B cell (primary cell): ENCODE measurements around the gene HDLBP. TPM values are rescaled to one million over a fixed set of nuclear protein-coding genes. Genes with fewer than 3 reads are reported as not detected.

Experiments used
- ATAC-seq: fragments of 200-7000 bp; cut with Tn5 transposase; one replicate; pipeline ENCODE4 v1.10.0; 2021; ENCODE audit warnings: low read depth, mild to moderate bottlenecking, moderate number of reproducible peaks, moderate library complexity
- CTCF ChIA-PET: fragments of 350-600 bp; sonication (Branson Sonifier 250); formaldehyde crosslinking; loops from one replicate; lab custom pipeline; 2021; ENCODE audit warnings: antibody characterized with exemption, inconsistent platforms; lab: Charles Lee
- POLR2A ChIA-PET: fragments of 350-600 bp; sonication (Branson Sonifier 250); formaldehyde crosslinking; loops from one replicate; lab custom pipeline; 2021; ENCODE audit warnings: antibody characterized with exemption; lab: Charles Lee
- DNase-seq: peaks from one replicate; pipeline ENCODE4 v3.0.0; 2013
- H2AFZ ChIP-seq: 2 replicates; pipeline ENCODE4 v1.6.1; 2012; ENCODE audit warnings: mild to moderate bottlenecking, low read depth, low read length; ENCODE audit not compliant: insufficient read depth, poor library complexity, severe bottlenecking
- H3K27ac ChIP-seq, 2 donors: 1 replicate in 1 of 2; 2 replicates in 1 of 2; pipeline ENCODE4 v1.5.1; 2012 to 2013; ENCODE audit warnings: low read length in 2 of 2, mild to moderate bottlenecking in 2 of 2, moderate library complexity in 1 of 2
- H3K27me3 ChIP-seq, 4 experiments: fragments of 200-600 bp in 1 of 4; sonication (generic) in 1 of 4; replicated peaks in 1 of 4; 1 replicate in 2 of 4; 2 replicates in 2 of 4; pipeline versions ENCODE4 v1.6.1 to v1.7.0; 2013 to 2016; ENCODE audit warnings: low read length in 3 of 4, mild to moderate bottlenecking in 2 of 4, mixed read lengths in 1 of 4, moderate library complexity in 1 of 4; ENCODE audit not compliant: insufficient read depth in 4 of 4, control insufficient read depth in 3 of 4; ENCODE audit errors: control extremely low read depth in 1 of 4
- H3K36me3 ChIP-seq, 2 experiments: replicated peaks in 1 of 2; 1 replicate in 1 of 2; 2 replicates in 1 of 2; pipeline versions ENCODE4 v1.6.1 to v1.7.1; 2013; ENCODE audit warnings: low read length in 1 of 2; ENCODE audit not compliant: insufficient read depth in 2 of 2, control insufficient read depth in 1 of 2; ENCODE audit errors: control extremely low read depth in 1 of 2, extremely low read depth in 1 of 2
- H3K4me1 ChIP-seq, 2 donors: fragments of 200-600 bp in 1 of 2; sonication (generic) in 1 of 2; 1 replicate in 1 of 2; 2 replicates in 1 of 2; pipeline versions ENCODE4 v1.5.1 to v1.6.1; 2013 to 2017; ENCODE audit warnings: low read length in 2 of 2; ENCODE audit not compliant: control insufficient read depth in 2 of 2, insufficient read depth in 2 of 2
- H3K4me2 ChIP-seq: replicated peaks from 2 replicates; pipeline ENCODE3; 2012; ENCODE audit warnings: mild to moderate bottlenecking, low read depth, low read length; ENCODE audit not compliant: poor library complexity, severe bottlenecking
- H3K4me3 ChIP-seq, 5 experiments: fragments of 200-600 bp in 1 of 5; sonication (generic) in 1 of 5; 1 replicate in 3 of 5; 2 replicates in 2 of 5; pipeline versions ENCODE4 v1.5.1 to v1.7.0; 2011 to 2016; ENCODE audit warnings: low read length in 4 of 5, mild to moderate bottlenecking in 4 of 5, low read depth in 2 of 5, control low read depth in 1 of 5, moderate library complexity in 1 of 5; ENCODE audit not compliant: insufficient read depth in 1 of 5; ENCODE audit errors: control extremely low read depth in 1 of 5, extremely low read depth in 1 of 5
- H3K79me2 ChIP-seq: fragments of 200-600 bp; sonication (generic); one replicate; pipeline ENCODE4 v1.6.0; 2016; ENCODE audit warnings: low read length; ENCODE audit not compliant: control insufficient read depth, insufficient read depth
- H3K9ac ChIP-seq: fragments of 200-600 bp; sonication (generic); 2 replicates; pipeline ENCODE4 v1.6.1; 2017; ENCODE audit warnings: mild to moderate bottlenecking, low read length, moderate library complexity
- H3K9me3 ChIP-seq, 3 donors: one replicate each; pipeline versions ENCODE4 v1.6.1 to v1.7.1; 2013; ENCODE audit warnings: low read length in 2 of 3; ENCODE audit not compliant: control insufficient read depth in 2 of 3, insufficient read depth in 1 of 3; ENCODE audit errors: control extremely low read depth in 1 of 3
- H4K20me1 ChIP-seq: 2 replicates; pipeline ENCODE4 v1.6.0; 2012; ENCODE audit warnings: mild to moderate bottlenecking, low read length; ENCODE audit not compliant: insufficient read depth, control insufficient read depth, poor library complexity, severe bottlenecking
- H3K27ac Mint-ChIP-seq: one replicate; pipeline ENCODE4 v1.8.0; 2021; ENCODE audit warnings: mixed read lengths
- H3K27me3 Mint-ChIP-seq: one replicate; pipeline ENCODE4 v1.8.0; 2021; ENCODE audit warnings: mixed read lengths
- H3K4me1 Mint-ChIP-seq: one replicate; pipeline ENCODE4 v1.8.0; 2021; ENCODE audit warnings: mixed read lengths
- H3K4me3 Mint-ChIP-seq: one replicate; pipeline ENCODE4 v1.8.0; 2021; ENCODE audit warnings: mixed read lengths
- H3K9me3 Mint-ChIP-seq: one replicate; pipeline ENCODE4 v1.8.0; 2022; ENCODE audit warnings: mixed read lengths; ENCODE audit not compliant: insufficient read depth
- EZH2 ChIP-seq: IDR thresholded peaks from 2 replicates; pipeline ENCODE4 v1.6.1; 2012; ENCODE audit warnings: borderline replicate concordance, low read depth, mild to moderate bottlenecking, moderate library complexity, low read length; ENCODE audit not compliant: insufficient read depth, poor library complexity, severe bottlenecking
- WGBS: methylation state at CpG from one replicate; pipeline ENCODE4 v1.1.5; 2013; ENCODE audit warnings: missing lambda C conversion rate; ENCODE audit not compliant: insufficient coverage; 5-methylcytosine and 5-hydroxymethylcytosine counted together
- intact Hi-C: fragments of 100-400 bp; cut with micrococcal nuclease; formaldehyde crosslinking; loops from one replicate; pipeline ENCODE4 v1.10.0; 2022
- polyA plus RNA-seq: library from polyadenylated mRNA; depleted of rRNA; stranded (reverse); fragments of >200 nt; gene quantifications from 2 replicates; pipeline ENCODE4 v1.2.3, GENCODE V29; 2012
- total RNA-seq, 2 donors: library from RNA; stranded (reverse); fragments of 120-200 nt in 1 of 2; gene quantifications; 1 replicate in 1 of 2; 2 replicates in 1 of 2; pipeline versions ENCODE4 v1.2.3 to v1.2.4, GENCODE V29; 2013 to 2022
- TF ChIP-seq, protein P1 (sequence below): fragments of 200-600 bp; IDR thresholded peaks from one replicate; pipeline ENCODE4 v1.8.0; 2022; ENCODE audit warnings: antibody characterized with exemption, mild to moderate bottlenecking

HDLBP gene
- total and polyA plus RNA-seq, 2 donors (not counting 1 experiment from before 2014, with no cell fraction given): 55.1 to 127 TPM

DNA sequence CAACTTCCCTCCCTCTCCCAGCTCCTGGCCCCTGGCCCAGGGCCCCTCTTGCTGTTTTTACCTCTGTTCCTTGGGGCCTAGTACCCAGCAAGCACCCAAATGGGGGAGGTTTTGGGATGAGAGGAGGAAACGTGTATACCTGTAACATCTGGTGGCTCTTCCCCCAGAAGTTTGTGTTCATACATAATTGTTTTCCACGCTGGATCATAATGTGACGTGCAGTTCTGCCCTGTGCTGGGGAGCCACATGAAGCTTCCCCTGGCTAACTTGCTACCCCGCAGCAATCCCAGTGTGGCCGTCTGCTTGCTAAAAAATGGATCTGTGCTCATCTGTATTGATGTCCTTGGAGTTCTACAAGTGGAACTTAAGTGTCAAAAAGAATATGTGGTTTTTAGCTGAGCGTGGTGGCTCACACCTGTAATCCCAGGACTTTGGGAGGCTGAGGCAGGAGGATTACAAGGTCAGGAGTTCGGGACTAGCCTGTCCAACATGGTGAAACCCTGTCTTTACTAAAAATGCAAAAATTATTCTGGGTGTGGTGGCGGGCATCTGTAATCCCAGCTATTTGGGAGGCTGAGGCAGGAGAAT is 90.5 kb downstream of the HDLBP start:
- DNase-seq: no peak
- no peaks in the 10 kb centered on the region for H3K79me2 ChIP-seq
- Mint-ChIP-seq H3K27ac (no peak overlapping the region), H3K4me3 (no peak overlapping the region), H3K27me3 (no peaks in the 10 kb centered on the region), H3K9me3 (no peaks in the 10 kb centered on the region), H3K4me1 (peaks cover 2% of the 10 kb centered on the region)
- 94% methylated on average over 8 of the region's 8 CpGs for WGBS
- H3K9ac ChIP-seq: no peak overlapping the region
- no peaks in the 10 kb centered on the region for H3K4me1 ChIP-seq
- H3K36me3 ChIP-seq: peaks cover 2 to 18% of the 10 kb centered on the region in 2 experiments
- ATAC-seq: no peak
- H3K9me3 ChIP-seq: no peaks in the 10 kb centered on the region
- H3K4me3 ChIP-seq: no peak overlapping the region
- ChIA-PET CTCF (no interaction called here), POLR2A (no interaction called here)
- H3K4me2 ChIP-seq: no peak overlapping the region
- H3K27me3 ChIP-seq: peaks cover 0 to 2% (median 0%) of the 10 kb centered on the region in 4 experiments
- no peaks in the 10 kb centered on the region for H4K20me1 ChIP-seq
- H3K27ac ChIP-seq: no peak overlapping the region
- no peak overlapping the region for H2AFZ ChIP-seq
- intact Hi-C loops: no loop called here
- TF ChIP-seq EZH2: no peak
- TF ChIP-seq, protein P1, sequence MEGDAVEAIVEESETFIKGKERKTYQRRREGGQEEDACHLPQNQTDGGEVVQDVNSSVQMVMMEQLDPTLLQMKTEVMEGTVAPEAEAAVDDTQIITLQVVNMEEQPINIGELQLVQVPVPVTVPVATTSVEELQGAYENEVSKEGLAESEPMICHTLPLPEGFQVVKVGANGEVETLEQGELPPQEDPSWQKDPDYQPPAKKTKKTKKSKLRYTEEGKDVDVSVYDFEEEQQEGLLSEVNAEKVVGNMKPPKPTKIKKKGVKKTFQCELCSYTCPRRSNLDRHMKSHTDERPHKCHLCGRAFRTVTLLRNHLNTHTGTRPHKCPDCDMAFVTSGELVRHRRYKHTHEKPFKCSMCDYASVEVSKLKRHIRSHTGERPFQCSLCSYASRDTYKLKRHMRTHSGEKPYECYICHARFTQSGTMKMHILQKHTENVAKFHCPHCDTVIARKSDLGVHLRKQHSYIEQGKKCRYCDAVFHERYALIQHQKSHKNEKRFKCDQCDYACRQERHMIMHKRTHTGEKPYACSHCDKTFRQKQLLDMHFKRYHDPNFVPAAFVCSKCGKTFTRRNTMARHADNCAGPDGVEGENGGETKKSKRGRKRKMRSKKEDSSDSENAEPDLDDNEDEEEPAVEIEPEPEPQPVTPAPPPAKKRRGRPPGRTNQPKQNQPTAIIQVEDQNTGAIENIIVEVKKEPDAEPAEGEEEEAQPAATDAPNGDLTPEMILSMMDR: no peak

DNA sequence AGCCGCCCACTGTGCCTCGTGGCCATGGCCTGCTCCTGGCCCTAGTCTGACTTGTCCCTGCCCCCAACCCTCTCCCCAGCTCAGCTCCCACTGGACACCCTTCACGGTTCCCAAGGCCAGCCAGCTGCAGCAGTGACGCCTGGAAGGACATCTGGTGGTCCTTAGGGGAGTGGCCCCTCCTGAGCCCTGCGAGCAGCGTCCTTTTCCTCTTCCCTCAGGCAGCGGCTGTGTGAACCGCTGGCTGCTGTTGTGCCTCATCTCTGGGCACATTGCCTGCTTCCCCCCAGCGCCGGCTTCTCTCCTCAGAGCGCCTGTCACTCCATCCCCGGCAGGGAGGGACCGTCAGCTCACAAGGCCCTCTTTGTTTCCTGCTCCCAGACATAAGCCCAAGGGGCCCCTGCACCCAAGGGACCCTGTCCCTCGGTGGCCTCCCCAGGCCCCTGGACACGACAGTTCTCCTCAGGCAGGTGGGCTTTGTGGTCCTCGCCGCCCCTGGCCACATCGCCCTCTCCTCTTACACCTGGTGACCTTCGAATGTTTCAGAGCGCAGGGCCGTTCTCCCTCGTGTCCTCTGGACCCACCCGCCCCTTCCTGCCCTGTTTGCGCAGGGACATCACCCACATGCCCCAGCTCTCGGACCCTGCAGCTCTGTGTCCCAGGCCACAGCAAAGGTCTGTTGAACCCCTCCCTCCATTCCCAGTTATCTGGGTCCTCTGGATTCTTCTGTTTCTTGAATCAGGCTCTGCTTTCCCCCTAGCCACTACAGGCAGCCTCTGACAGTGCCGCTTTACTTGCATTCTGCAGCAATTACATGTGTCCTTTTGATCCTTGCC is 91.2 kb downstream of the HDLBP start:
- H3K4me3 ChIP-seq: no peak overlapping the region
- H3K27me3 Mint-ChIP-seq: no peaks in the 10 kb centered on the region
- peaks cover 0 to 2% (median 0%) of the 10 kb centered on the region in 4 experiments for H3K27me3 ChIP-seq
- H3K9me3 ChIP-seq: no peaks in the 10 kb centered on the region
- H3K9me3 Mint-ChIP-seq: no peaks in the 10 kb centered on the region
- 78% methylated on average over 26 of the region's 26 CpGs for WGBS
- DNase-seq: no peak
- ATAC-seq: no peak
- H3K4me1 Mint-ChIP-seq: peaks cover 2% of the 10 kb centered on the region
- H4K20me1 ChIP-seq: no peaks in the 10 kb centered on the region
- no peak overlapping the region for H3K9ac ChIP-seq
- no peaks in the 10 kb centered on the region for H3K79me2 ChIP-seq
- no peak for TF ChIP-seq EZH2
- TF ChIP-seq, protein P1: no peak
- ChIA-PET CTCF (no interaction called here), POLR2A (no interaction called here)
- intact Hi-C loops: no loop called here
- no peak overlapping the region for H3K4me2 ChIP-seq
- peaks cover 2 to 12% of the 10 kb centered on the region in 2 experiments for H3K36me3 ChIP-seq
- peaks cover 0 to 2% of the 10 kb centered on the region in 2 donors for H3K4me1 ChIP-seq
- no peak overlapping the region for H2AFZ ChIP-seq
- no peak overlapping the region for H3K4me3 Mint-ChIP-seq
- no peak overlapping the region for H3K27ac Mint-ChIP-seq
- H3K27ac ChIP-seq: no peak overlapping the region
